M059J (cell line): ENCODE data around the gene AP4S1. TPM values are rescaled to one million over a fixed set of nuclear protein-coding genes. Genes with fewer than 3 reads are reported as not detected.
"Not testable (repeated sequence)": the region's sequence is repeated elsewhere in the genome, so short reads cannot be mapped to it uniquely, and the experiment has no call there.

Experiments
- DNase-seq: peaks from one replicate; pipeline ENCODE4 v3.0.0-alpha.2; 2012; ENCODE audit warnings: low read depth
- total RNA-seq: library from RNA; depleted of rRNA; stranded (reverse); fragments of >200 nt; shearing (Covaris generic); gene quantifications from 2 replicates; pipeline ENCODE4 v1.2.3, GENCODE V29; 2014

Gene AP4S1
- total RNA-seq, 1 experiment from 2014 or later = 6.0 TPM

DNA sequence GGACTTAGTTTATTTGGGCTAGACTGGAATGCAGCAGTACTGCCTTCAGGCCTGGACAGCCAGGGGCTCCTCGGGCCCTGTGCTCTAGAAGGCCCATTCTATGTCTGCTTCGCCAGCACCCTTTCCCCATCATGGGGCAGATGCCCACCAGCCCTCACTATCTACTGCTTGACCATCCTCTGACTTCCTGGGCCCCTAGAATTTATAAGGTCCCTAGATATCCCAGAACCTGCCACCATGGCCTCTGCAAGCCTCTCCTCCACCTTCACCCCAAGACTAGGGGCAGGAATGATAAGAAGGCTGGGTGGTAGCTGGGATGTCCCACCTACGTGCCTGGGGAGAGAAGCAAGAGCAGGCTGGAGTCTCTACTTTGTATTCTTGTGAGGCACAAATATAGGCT is 59.6 kb downstream of the AP4S1 start:
- no peak for DNase-seq

DNA sequence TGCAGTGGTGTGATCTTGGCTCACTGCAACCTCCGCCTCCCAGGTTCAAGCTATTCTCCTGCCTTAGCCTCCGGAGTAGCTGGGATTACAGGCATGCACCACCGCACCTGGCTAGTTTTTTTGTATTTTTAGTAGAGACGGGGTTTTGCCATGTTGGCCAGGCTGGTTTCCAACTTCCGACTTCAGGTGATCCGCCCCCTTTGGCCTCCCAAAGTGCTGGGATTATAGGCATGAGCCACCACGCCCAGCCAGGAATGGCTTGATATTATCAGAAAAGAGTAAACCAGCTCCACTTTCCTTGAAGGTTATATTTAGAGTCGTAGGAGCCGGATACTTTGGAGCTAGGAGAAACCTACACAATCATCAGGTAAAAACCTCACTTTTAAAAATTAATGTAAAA is 61.0 kb downstream of the AP4S1 start:
- not testable (repeated sequence) for DNase-seq

DNA sequence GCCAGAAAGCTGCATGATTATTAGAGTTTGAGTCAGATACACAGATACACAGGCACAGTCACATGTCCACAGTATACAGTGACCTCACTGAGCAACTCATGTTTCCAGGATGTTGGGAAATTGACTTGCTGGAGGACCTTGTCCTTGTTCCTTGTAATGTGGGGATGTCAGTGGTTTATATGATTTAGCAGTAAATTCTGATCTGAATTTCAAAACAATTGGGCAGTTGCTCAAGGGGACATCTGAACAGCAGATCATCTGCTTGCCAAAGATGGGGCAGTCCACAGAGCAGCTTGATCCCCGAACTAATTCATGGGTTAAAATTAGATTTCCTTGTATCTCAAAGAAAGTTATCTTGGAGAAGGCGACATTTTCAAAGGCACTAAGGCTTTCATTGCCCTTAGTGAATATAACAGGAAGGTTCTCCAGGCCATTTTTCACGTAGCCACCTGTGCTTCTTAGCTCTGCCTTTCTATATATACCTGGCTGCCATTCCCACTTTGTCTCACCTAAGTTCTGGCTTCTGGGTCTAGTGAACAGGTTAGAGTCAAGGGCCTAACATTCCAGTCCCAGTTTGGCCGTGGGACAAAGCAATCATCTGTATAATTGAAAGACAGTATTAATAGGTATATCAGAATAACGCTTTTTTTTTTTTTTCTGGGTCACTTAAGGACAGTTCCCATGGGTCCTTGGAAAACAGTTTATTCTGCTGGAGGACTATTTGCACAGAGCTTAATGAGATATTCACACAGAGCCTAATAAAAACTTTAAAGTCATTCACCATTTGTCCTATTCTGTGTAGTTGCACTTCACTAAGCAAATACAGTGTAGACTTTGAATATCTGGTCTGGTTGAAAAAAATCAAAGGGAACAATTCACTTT is 65.7 kb downstream of the AP4S1 start:
- peak; percentile 83 for DNase-seq

DNA sequence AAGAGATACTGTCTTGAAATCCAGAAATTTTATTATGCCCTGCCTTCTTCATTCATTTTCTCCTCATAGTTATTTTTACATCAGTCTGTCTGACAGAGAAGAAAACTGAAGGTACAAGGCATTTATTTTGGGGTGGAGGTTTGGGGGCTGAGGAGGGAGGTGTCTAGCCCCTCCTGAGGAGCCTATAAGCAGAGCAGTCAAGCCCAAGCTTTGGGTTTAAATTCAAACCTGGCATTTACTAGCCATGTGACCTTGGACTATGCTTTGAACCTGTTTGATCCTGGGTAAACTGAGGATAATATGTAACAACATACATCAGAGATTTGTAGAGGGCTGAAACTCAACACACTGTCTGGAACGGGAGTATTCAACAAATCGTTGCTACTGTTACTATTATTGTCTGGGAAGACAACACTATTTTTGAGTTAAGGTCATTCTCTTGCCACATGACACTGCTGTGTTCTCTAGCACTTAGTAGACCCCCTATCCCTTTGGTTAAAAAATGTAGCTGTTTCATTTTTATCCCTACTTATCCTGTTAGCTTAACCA is 66.8 kb downstream of the AP4S1 start:
- DNase-seq = no peak

GRCh38 chr14:31093884-31094839 is 68.7 kb downstream of the AP4S1 start:
- DNase-seq = not testable (repeated sequence)

DNA sequence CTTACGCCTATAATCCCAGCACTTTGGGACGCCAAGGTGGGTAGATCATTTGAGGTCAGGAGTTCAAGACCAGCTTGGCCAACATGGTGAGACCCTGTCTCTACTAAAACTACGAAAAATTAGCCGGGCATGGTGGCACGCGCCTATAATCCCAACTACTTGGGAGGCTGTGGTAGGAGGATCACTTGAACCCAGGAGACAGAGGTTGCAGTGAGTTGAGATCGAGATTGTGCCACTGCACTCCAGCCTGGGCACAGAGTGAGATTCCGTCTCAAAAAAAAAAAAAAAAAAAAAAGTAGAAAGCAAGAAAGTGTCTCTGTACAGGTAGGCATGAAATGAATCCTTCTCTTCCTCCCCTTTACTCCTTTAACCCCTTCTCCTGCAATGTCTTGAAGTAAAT is 70.4 kb downstream of the AP4S1 start:
- not testable (repeated sequence) for DNase-seq

GRCh38 chr14:31096255-31096654 is 70.8 kb downstream of the AP4S1 start:
- DNase-seq = no peak

- DNase-seq = no peak
Measured at GRCh38 chr14:31097081-31097480, 71.6 kb downstream of the AP4S1 start.

- peak; percentile 13 for DNase-seq
Measured at GRCh38 chr14:31106768-31107167, 81.3 kb downstream of the AP4S1 start.

GRCh38 chr14:31109257-31109656 is 83.8 kb downstream of the AP4S1 start:
- no peak for DNase-seq

DNA sequence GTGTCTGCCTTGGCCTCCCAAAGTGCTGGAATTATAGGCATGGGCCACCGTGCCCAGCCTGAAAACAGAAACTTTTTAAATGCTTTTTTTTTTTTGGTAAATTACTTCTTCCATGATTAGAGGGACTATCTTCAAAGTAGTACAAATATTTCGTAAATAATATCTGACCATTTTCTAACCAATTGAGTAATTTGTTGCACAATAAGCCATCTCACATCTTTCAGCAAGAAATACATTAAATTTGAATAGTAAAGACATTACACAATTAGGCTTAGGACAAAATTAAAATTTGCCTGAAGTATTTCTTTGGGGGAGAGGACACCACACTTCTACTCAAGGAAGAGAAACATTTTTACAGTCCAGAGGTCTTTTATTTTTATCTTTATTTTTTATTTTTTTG is 85.4 kb downstream of the AP4S1 start:
- no peak for DNase-seq

DNA sequence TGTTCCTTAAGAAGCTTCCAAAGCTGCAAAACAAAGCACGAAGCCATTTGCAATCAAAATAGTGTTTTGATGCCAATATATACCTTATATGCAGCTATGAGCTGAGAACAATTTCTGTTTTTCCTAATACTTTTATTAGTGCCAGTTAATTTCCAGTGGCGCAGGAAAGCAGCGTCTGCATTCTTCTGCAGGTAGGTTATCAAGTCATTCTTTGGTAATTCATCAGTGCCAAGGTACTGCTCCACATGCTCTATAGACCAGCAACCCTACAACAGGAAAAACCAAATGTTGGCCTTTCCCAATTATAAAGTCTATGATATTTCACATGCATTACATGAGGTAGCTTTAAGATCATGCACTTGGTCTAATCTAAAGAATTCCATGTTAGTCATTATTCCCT is 88.3 kb downstream of the AP4S1 start:
- no peak for DNase-seq

GRCh38 chr14:31118892-31119291 is 93.4 kb downstream of the AP4S1 start:
- DNase-seq = no peak

GRCh38 chr14:31122098-31122611 is 96.7 kb downstream of the AP4S1 start:
- DNase-seq = no peak

- no peak for DNase-seq
Measured at GRCh38 chr14:31122921-31123320, 97.5 kb downstream of the AP4S1 start.

DNA sequence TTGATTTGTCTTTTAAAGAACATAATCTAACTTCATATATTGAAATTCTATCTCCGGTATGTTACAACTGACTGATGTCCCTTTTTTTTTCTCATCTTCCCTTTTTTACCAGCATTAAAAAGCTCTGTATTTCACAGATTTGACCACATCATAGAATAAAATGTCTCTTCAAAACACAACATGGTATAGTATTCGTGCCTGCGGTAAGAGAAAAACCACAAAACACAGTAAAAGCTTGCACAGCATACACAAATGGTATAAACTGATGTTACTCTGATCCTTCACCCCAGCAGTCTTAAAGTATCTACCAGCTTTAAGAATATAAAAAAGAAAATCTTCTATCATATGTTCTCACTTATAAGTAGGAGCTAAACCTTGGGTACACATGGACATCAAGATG is 98.7 kb downstream of the AP4S1 start:
- no peak for DNase-seq

- no peak for DNase-seq
Measured at GRCh38 chr14:31125231-31125630, 99.8 kb downstream of the AP4S1 start.

GRCh38 chr14:31126680-31127079 is 101.2 kb downstream of the AP4S1 start:
- no peak for DNase-seq

GRCh38 chr14:31127690-31128089 is 102.2 kb downstream of the AP4S1 start:
- DNase-seq = peak; percentile 37

DNA sequence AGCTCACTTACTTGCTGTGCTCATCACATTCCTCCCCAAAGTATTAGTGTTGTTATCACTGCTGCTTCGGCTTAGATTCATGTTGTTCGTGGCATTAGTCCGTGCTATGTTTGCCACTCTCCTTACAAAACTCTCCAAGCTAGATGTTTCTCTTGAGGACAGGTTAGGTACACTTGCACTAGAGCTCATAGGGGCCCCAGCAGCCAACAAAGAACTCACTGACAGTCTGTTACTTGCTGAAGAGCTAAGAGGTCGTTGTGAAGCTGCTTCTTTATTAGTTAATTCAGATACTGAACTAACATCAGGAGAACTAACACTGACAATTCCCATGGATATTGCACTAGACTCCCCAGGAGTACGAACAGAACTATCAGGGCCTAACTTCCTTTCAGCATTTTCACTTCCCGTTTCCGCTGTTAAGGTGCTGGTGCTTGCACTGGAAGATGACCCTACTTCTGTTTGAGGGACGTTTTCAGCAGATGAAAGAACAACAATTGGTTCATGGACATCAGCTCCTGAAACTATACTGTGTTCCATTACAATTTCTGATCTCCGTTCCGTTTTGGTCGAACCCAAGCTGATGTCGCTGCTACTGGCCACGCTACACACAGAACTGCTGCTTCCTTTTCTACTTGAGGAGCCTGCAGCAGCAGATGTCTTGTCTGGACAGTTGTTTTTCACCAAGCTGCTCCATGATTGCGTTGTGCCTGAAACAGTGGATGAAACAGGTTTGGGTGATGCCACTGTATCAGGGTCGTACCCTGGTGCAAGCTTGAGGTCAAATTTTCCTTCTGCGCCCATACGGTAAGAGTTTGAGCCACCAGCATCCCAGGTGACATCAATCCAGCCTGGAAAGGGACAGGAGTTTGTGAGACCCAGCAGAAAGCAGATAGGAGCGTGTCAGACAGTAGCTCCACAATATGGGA is 103.4 kb downstream of the AP4S1 start:
- no peak for DNase-seq

DNA sequence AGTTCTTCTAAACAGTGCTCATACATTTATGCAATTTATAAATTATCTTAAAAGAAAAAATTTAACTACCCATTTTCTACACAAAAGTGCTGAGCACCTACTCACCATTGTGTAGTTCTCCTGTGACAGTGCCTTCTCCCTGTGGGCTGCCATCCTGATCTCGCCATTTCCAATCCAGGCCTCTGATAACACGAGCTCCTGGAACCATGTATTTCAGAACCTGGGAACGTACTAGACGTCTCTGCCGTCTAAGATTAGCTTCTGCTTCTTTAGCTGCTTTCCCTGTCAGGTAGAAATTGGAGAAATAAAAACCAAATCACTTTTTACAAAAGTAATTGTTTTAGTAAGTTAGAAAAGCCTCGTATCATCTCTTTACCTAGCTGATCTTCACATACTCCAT is 107.7 kb downstream of the AP4S1 start:
- no peak for DNase-seq
